OCI-LY1 (cell line): ENCODE results near the gene ADD1.

ENCODE experiments used
- CTCF ChIP-seq: fragments of 200-600 bp; sonication (generic), shearing (Covaris generic); IDR thresholded peaks from 2 replicates; pipeline ENCODE4 v1.5.1; 2017; ENCODE audit warnings: mild to moderate bottlenecking, antibody characterized with exemption, low read length, moderate library complexity, mixed read lengths
- EZH2 ChIP-seq: fragments of 200-600 bp; sonication (generic), shearing (Covaris generic); IDR thresholded peaks from 2 replicates; pipeline ENCODE4 v1.8.0; 2017; ENCODE audit warnings: borderline replicate concordance, mixed run types, mild to moderate bottlenecking, antibody characterized with exemption, low read length, moderate library complexity, mixed read lengths

DNA sequence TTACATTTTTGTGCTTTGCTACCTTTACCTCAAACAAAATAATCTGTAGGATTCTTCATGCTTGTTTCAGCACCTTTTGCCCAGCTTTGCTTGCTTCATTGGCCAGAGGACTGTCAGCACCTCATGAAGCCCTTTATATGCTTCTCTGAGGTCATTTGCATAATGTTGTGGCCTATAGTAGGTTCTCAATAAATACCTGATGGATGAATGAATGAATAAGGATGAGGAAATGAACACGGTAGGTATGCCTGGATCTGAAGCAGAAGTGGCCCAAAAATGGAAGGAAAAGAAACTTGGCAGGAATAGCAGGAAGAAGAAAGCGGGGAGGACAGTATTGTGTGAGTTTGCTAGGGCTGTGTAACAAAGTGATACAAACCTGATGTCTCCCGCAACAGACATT, 127.6 kb downstream of the ADD1 start:
- no peak for TF ChIP-seq CTCF
- no peak for TF ChIP-seq EZH2
